Islet precursor cell (in vitro differentiated cells): ENCODE results near the gene ZNF615.
"Not testable (repeated sequence)": the region's sequence is repeated elsewhere in the genome, so short reads cannot be mapped to it uniquely, and the experiment has no call there.

Source experiments
- DNase-seq: peaks from one replicate; pipeline ENCODE4 v3.0.0-alpha.2; 2018

Gene ZNF615

GRCh38 chr19:51980116-51980736 is 27.8 kb downstream of the ZNF615 start:
- no peak for DNase-seq

GRCh38 chr19:51978882-51979281 is 29.1 kb downstream of the ZNF615 start:
- DNase-seq: no peak

- DNase-seq: no peak
Observed at GRCh38 chr19:51977346-51977745, 30.7 kb downstream of the ZNF615 start.

GRCh38 chr19:51976852-51977251 is 31.2 kb downstream of the ZNF615 start:
- no peak for DNase-seq

- DNase-seq: not testable (repeated sequence)
Observed at GRCh38 chr19:51975787-51976186, 32.2 kb downstream of the ZNF615 start.

GRCh38 chr19:51971624-51972023 is 36.4 kb downstream of the ZNF615 start:
- no peak for DNase-seq

GRCh38 chr19:51970718-51971117 is 37.3 kb downstream of the ZNF615 start:
- DNase-seq: no peak

GRCh38 chr19:51965583-51965982 is 42.4 kb downstream of the ZNF615 start:
- DNase-seq: no peak

- peak; percentile 58 for DNase-seq
Observed at GRCh38 chr19:51960621-51961233, 47.3 kb downstream of the ZNF615 start.

GRCh38 chr19:51959791-51960190 is 48.2 kb downstream of the ZNF615 start:
- DNase-seq: no peak

- not testable (repeated sequence) for DNase-seq
Observed at GRCh38 chr19:51957846-51958245, 50.2 kb downstream of the ZNF615 start.

- no peak for DNase-seq
Observed at GRCh38 chr19:51948975-51949374, 59.0 kb downstream of the ZNF615 start.

GRCh38 chr19:51946602-51947001 is 61.4 kb downstream of the ZNF615 start:
- DNase-seq: no peak

GRCh38 chr19:51944798-51945552 is 63.0 kb downstream of the ZNF615 start:
- DNase-seq: no peak
